Measurements from ENCODE around the gene ASIC2. TPM values are rescaled to one million over a fixed set of nuclear protein-coding genes. Genes with fewer than 3 reads are reported as not detected.
A peak's percentile ranks its signal among the peaks of the same experiment; 100 is the strongest.

The ASIC2 gene
- total RNA-seq, 1 donor from 2014 or later, result 0.06 TPM

DNA sequence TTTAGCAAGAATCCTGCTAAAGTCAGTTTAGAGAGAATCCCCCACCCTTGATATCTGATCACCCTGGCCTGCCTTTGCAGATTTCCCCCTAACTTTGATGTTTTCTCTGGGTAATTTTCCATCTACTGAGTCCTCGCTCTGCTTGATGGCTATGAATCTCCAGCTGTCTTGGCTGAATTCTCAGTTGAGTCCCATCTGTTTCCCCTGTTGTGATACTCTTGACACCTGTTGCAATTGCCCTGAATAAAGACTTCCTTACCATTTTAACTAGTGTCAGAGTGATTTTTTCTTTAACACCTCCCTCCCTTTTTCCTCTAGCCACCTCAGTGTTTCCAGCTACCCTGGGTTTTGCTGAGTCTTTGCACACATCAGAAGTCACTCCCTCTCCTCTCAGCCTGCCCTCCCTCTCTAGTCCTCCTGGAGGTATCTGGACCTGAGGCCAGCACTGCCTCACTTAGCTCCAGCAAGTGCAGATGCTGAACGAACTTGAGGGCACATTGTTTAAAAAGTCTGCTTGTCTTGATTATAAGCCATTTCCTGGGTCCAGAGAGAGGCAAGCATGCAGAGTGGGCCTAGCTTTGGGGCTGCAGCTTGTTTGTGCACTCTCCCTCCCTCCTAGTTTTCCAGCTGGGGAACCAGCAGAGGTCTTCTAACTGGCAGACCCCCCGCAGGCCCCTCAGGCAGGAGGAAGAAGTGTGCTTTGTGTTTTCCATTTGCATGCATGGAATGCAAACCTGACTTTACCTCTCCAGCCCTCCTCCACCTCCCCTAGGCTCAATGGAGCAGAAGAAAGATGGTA is 268.2 kb downstream of the ASIC2 start:
- DNase-seq (ENCODE audit: low spot score), result no peak

DNA sequence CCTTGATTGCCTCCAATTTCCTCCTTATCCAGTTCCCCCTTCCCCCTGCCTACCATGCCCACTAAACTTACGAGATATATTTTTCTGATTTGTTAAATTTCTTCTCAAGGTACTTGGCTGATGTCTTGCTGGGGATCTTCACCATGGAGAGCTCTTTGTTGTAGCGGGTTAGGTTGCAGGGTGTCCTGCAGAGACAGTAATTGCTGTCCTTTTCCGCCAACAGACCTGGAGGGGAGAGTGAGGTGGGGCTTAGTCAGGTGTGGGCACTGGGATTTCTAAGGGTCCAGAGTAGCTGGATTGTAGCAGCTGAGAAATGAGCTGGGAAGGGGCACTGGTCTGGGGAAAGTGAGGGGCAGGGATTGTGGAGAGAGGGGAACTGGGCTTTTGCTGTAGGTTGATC is 269.3 kb downstream of the ASIC2 start:
- DNase-seq (ENCODE audit: low spot score), result no peak

- no peak for DNase-seq (ENCODE audit: low spot score)
Observed at GRCh38 chr17:33021731-33022408, 271.2 kb downstream of the ASIC2 start.

- no peak for DNase-seq (ENCODE audit: low spot score)
Observed at GRCh38 chr17:33019161-33019890, 273.8 kb downstream of the ASIC2 start.

DNA sequence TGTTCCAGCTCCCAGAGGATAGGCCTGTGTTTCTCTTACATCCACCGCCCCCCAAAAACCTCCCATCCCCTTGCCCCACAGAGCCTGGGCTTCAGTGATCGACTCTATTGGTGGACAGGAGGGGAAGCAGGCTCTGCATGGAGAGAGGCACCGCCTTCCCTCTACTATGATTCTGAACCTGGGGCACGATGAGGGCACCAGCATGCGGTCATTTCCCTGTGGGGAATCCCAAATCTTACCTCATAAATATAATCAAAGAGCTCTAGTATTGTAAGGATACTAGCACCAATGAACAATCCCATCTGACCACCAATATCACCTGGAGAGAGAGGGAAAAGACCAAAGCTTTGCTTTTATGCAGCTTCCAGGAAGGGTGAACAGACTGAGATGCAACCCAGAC is 275.7 kb downstream of the ASIC2 start:
- no peak for DNase-seq (ENCODE audit: low spot score)

DNA sequence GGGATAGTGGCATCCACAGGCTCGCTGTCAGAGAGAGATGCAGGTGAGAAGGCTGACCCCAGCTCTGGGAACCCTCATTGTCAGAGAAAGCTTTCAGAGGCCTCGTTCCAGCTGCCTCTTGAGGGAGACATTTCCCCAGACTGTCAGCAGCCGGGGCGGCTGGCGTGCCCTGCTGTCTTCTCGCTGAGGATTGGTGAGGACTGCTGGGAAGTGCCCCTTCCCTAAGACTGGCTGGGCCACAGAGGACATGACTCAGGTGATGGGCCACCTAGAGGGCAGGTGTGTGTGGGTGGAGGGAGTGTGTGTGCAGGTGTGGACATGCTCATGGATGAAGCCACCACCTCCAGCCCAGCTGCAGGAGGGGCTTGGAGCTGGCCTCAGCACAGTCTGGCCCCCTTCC is 276.2 kb downstream of the ASIC2 start:
- no peak for DNase-seq (ENCODE audit: low spot score)

GRCh38 chr17:33015716-33016346 is 277.3 kb downstream of the ASIC2 start:
- no peak for DNase-seq (ENCODE audit: low spot score)

DNA sequence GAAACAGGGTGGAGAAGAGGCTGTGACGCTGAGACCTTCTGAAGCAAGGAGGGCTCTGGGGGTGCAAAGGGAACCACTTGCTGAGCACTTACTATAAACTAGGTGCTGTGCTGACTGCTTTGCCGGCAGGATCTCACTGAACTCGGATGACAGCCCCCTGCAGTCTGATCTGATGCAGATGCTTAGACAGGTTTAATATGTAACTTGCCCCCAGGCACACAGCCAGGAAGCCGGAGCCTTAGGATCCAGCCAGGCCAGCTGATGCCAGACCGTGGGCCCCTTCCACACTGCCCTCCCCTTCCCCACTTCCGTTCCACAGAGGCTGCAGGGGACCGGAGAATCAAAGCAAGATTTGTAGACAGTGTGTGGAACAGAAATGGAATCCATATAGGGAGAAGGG is 278.3 kb downstream of the ASIC2 start:
- peak; percentile 27 for DNase-seq (ENCODE audit: low spot score)

- DNase-seq (ENCODE audit: low spot score), result no peak
Observed at GRCh38 chr17:33013596-33014375, 279.3 kb downstream of the ASIC2 start.

- peak; percentile 21 for DNase-seq (ENCODE audit: low spot score)
Observed at GRCh38 chr17:33012522-33013033, 280.5 kb downstream of the ASIC2 start.

DNA sequence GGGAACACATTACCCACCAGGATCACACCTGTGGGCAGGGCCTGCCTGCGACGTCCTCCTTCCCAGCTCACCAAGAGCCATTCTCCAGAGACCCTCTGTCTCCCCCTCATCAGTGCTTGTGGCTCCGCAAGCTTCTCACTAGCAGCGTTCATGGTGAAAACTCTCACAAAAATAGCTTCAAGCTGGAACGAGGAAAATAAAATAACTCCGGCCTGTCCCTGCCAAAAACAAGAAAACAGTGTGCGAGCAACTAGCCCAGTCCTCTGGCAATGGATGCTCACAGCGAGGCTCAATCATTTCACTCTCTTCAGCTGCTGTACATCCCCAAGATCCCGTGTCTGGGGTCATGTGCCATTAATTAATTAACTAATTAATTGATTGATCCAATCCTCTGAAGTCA is 283.5 kb downstream of the ASIC2 start:
- no peak for DNase-seq (ENCODE audit: low spot score)

DNA sequence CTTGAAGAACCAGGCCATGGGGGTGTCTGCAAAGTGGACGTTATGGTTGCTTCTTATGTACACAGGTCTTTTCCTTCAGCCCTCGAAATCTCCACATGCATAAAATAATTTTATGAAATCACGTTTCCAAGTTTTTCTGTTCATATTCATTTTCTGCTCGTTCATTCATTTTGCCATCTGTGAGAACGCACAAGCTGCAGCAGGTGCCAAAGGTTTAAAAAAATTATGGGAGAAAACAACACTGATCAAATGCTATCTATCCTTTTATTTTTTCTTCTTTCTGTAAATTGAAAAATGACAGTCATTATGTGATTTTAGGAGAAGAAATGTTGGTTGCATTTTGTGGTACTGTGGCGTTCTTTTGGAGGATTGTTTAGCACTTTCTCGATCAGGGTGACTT is 285.9 kb downstream of the ASIC2 start:
- no peak for DNase-seq (ENCODE audit: low spot score)

- DNase-seq (ENCODE audit: low spot score), result no peak
Observed at GRCh38 chr17:33002246-33002645, 290.8 kb downstream of the ASIC2 start.

DNA sequence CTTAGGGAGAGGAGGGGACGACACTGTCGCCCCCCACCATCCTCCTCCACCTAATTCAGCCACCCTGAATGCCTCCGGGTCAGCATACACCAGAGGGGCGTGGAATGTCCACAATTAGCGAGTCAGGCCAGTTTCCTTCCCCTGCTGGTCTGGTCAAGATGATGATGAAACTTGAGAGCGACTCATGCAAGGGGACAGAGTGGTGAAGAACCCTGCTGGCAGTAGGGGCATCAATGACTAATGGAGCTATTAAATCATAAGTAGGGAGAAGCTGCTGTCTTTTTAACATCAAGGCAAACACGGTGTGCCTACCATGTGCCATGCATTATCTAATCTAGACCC is 294.2 kb downstream of the ASIC2 start:
- no peak for DNase-seq (ENCODE audit: low spot score)

GRCh38 chr17:32998111-32998886 is 294.8 kb downstream of the ASIC2 start:
- peak; percentile 83 for DNase-seq (ENCODE audit: low spot score)

DNA sequence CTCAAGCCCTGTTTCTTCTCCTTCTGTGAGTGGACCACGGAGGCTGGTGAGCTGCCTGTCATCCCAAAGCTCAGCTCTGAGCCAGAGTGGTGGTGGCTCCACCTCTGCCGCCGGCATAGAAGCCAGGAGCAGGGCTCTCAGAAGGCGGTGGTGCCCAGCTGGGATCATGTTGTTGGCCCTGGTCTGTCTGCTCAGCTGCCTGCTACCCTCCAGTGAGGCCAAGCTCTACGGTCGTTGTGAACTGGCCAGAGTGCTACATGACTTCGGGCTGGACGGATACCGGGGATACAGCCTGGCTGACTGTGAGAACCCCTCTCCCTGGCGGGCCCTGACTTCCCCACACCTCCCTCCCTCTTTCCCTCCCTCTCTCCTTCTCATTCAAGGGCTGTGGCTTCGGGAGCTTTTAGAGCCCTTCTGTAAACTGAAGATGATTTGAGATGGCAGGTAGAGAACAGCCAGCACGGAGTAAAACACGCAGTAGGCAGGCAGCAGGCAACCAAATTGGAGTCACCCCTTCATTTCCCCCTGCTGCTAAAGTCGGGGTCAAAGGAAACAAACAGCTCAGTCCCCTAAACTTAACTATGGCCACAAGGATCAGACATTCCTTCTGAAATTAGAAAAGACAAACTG is 297.6 kb downstream of the ASIC2 start:
- no peak for DNase-seq (ENCODE audit: low spot score)

- DNase-seq (ENCODE audit: low spot score), result no peak
Observed at GRCh38 chr17:32993977-32994376, 299.1 kb downstream of the ASIC2 start.

GRCh38 chr17:32992321-32993033 is 300.6 kb downstream of the ASIC2 start:
- DNase-seq (ENCODE audit: low spot score), result no peak

- no peak for DNase-seq (ENCODE audit: low spot score)
Observed at GRCh38 chr17:32988481-32989101, 304.5 kb downstream of the ASIC2 start.

All from mucosa of gallbladder (tissue), 1 donor.